HepG2 (cell line): Measurements from ENCODE around the gene PIGN. TPM values are rescaled to one million over a fixed set of nuclear protein-coding genes. Genes with fewer than 3 reads are reported as not detected.

Source experiments
- AHDC1 ChIP-seq: sonication (generic); formaldehyde crosslinking; IDR thresholded peaks from 2 replicates; pipeline ENCODE4 v1.5.1; 2020; ENCODE audit warnings: mild to moderate bottlenecking, missing genetic modification reagents, borderline replicate concordance
- ETS1 ChIP-seq: sonication (generic); formaldehyde crosslinking; IDR thresholded peaks from 2 replicates; pipeline ENCODE4 v1.4.0; 2020; ENCODE audit warnings: missing genetic modification reagents
- HNF1B ChIP-seq: sonication (generic); formaldehyde crosslinking; IDR thresholded peaks from 2 replicates; pipeline ENCODE4 v1.5.1; 2020; ENCODE audit warnings: mild to moderate bottlenecking, moderate library complexity, missing genetic modification reagents
- MAFF ChIP-seq: IDR thresholded peaks from 2 replicates; pipeline ENCODE4 v1.6.1; 2011; ENCODE audit warnings: low read depth, low read length, improper control_type of control experiment
- MLX ChIP-seq: IDR thresholded peaks from 2 replicates; pipeline ENCODE4 v1.6.1; 2016
- MTF2 ChIP-seq: sonication (generic); formaldehyde crosslinking; IDR thresholded peaks from 2 replicates; pipeline ENCODE4 v1.5.0; 2020; ENCODE audit warnings: missing genetic modification reagents, borderline replicate concordance
- ONECUT2 ChIP-seq: sonication (generic); formaldehyde crosslinking; IDR thresholded peaks from 2 replicates; pipeline ENCODE4 v1.4.0; 2020; ENCODE audit warnings: missing genetic modification reagents
- PRDM15 ChIP-seq: sonication (generic); formaldehyde crosslinking; IDR thresholded peaks from 2 replicates; pipeline ENCODE4 v1.4.0; 2020; ENCODE audit warnings: missing genetic modification reagents
- SMAD9 ChIP-seq: sonication (generic); formaldehyde crosslinking; IDR thresholded peaks from 2 replicates; pipeline ENCODE4 v1.5.1; 2020; ENCODE audit warnings: mild to moderate bottlenecking, missing genetic modification reagents
- TFDP2 ChIP-seq: sonication (generic); formaldehyde crosslinking; IDR thresholded peaks from 2 replicates; pipeline ENCODE4 v1.4.0; 2020; ENCODE audit warnings: missing genetic modification reagents
- THAP11 ChIP-seq: IDR thresholded peaks from 2 replicates; pipeline ENCODE4 v1.6.1; 2016; ENCODE audit warnings: missing biosample characterization, missing genetic modification reagents
- TRAFD1 ChIP-seq: sonication (generic); formaldehyde crosslinking; IDR thresholded peaks from 2 replicates; pipeline ENCODE4 v1.5.1; 2020; ENCODE audit warnings: missing genetic modification reagents, mild to moderate bottlenecking, borderline replicate concordance
- ZEB1 ChIP-seq: IDR thresholded peaks from 2 replicates; pipeline ENCODE4 v1.6.1; 2012; ENCODE audit warnings: mild to moderate bottlenecking, low read depth, inconsistent platforms; ENCODE audit not compliant: insufficient replicate concordance
- ZMYM4 ChIP-seq: sonication (generic); formaldehyde crosslinking; IDR thresholded peaks from 2 replicates; pipeline ENCODE4 v1.8.1; 2023; ENCODE audit warnings: mild to moderate bottlenecking, missing genetic modification reagents
- polyA plus RNA-seq, 8 experiments: library from polyadenylated mRNA; depleted of rRNA in 3 of 8; stranded (reverse) in 7 of 8; unstranded in 1 of 8; fragments of >200 nt; fragmentation: Illumina TruSeq in 4 of 8; extraction: Trizol in 4 of 8; gene quantifications; 2 replicates each; pipeline versions ENCODE4 v1.2.1 to v1.2.3, GENCODE V29; 2011 to 2016; ENCODE audit warnings: low read depth in 4 of 8, missing spikeins in 1 of 8, mixed read lengths in 1 of 8; ENCODE audit not compliant: insufficient read depth in 1 of 8
- total RNA-seq, 5 experiments: library from RNA; depleted of rRNA; stranded (reverse); fragments of >200 nt; fragmentation: Illumina TruSeq; extraction: Trizol; gene quantifications; 2 replicates each; pipeline ENCODE4 v1.2.3, GENCODE V29; 2016; ENCODE audit warnings: low read depth in 1 of 5

The PIGN gene
- total and polyA plus RNA-seq, 2 of the 13 experiments (the other 11 are each of a cell fraction or from before 2014, with no cell fraction given) = 15.5 to 33.6 TPM

GRCh38 chr18:62186499-62186773 lies 420 bp downstream of the PIGN start (continued):
- TF ChIP-seq AHDC1 (CRISPR knock-in tag) = no peak
- TF ChIP-seq MLX (CRISPR knock-in tag) = no peak
- no peak for TF ChIP-seq MTF2 (CRISPR knock-in tag)
- TF ChIP-seq MAFF = no peak
- peak; percentile 28; the same call in 1 of the 2 replicates for TF ChIP-seq HNF1B (CRISPR knock-in tag)
- TF ChIP-seq TFDP2 (CRISPR knock-in tag) = no peak
- TF ChIP-seq SMAD9 (CRISPR knock-in tag) = no peak
- TF ChIP-seq ZMYM4 (CRISPR knock-in tag) = no peak
- TF ChIP-seq ETS1 (CRISPR knock-in tag) = no peak
- no peak for TF ChIP-seq ONECUT2
- peak; percentile 7; the same call in 1 of the 2 replicates for TF ChIP-seq THAP11 (CRISPR knock-in tag)
- TF ChIP-seq TRAFD1 = no peak
- TF ChIP-seq ZEB1 = no peak
- 0 out of 2 replicates have a peak, but pooled peaks have one; percentile 21 for TF ChIP-seq PRDM15
